Osteoblast (primary cell): ENCODE data around the gene ZWILCH. TPM values are rescaled to one million over a fixed set of nuclear protein-coding genes. Genes with fewer than 3 reads are reported as not detected.

Source experiments
- DNase-seq: peaks from one replicate; pipeline ENCODE4 v3.0.0; 2011; ENCODE audit warnings: low spot score, mixed read lengths; ENCODE audit not compliant: insufficient read length; ENCODE audit errors: missing footprints
- H2AFZ ChIP-seq: 2 replicates; pipeline ENCODE4 v1.6.0; 2011; ENCODE audit warnings: mild to moderate bottlenecking, low read length
- H3K27ac ChIP-seq: 2 replicates; pipeline ENCODE4 v1.5.1; 2011; ENCODE audit warnings: mild to moderate bottlenecking, low read depth, low read length, moderate library complexity
- H3K27me3 ChIP-seq: 2 replicates; pipeline ENCODE4 v1.6.0; 2012; ENCODE audit warnings: mild to moderate bottlenecking, control low read depth, inconsistent platforms, low read length, moderate library complexity; ENCODE audit not compliant: insufficient read depth
- H3K36me3 ChIP-seq: 2 replicates; pipeline ENCODE4 v1.5.1; 2011; ENCODE audit warnings: mild to moderate bottlenecking, low read length, control low read depth, moderate library complexity; ENCODE audit not compliant: insufficient read depth
- H3K4me1 ChIP-seq: 2 replicates; pipeline ENCODE4 v1.5.1; 2011; ENCODE audit warnings: mild to moderate bottlenecking, low read length, control low read depth, moderate library complexity; ENCODE audit not compliant: insufficient read depth
- H3K4me2 ChIP-seq: 2 replicates; pipeline ENCODE4 v1.6.0; 2011; ENCODE audit warnings: mild to moderate bottlenecking, low read length; ENCODE audit not compliant: insufficient read depth
- H3K4me3 ChIP-seq: fragments of 200-600 bp; sonication (generic); 3 replicates; pipeline ENCODE4 v1.5.1; 2012; ENCODE audit warnings: mild to moderate bottlenecking, low read length, inconsistent platforms; ENCODE audit not compliant: insufficient read depth
- H3K79me2 ChIP-seq: 2 replicates; pipeline ENCODE4 v1.6.0; 2012; ENCODE audit warnings: mild to moderate bottlenecking, low read length, control low read depth, inconsistent platforms; ENCODE audit not compliant: insufficient read depth
- H3K9me3 ChIP-seq: 2 replicates; pipeline ENCODE4 v1.5.1; 2011; ENCODE audit warnings: low read depth, low read length, control low read depth
- H4K20me1 ChIP-seq: 2 replicates; pipeline ENCODE4 v1.6.0; 2012; ENCODE audit warnings: mild to moderate bottlenecking, low read length, control low read depth; ENCODE audit not compliant: insufficient read depth
- total RNA-seq: library from RNA; depleted of rRNA; stranded (reverse); fragments of >200 nt; gene quantifications from 2 replicates; pipeline ENCODE4 v1.2.3, GENCODE V29; 2012
- TF ChIP-seq, protein P1 (sequence below): IDR thresholded peaks from 2 replicates; pipeline ENCODE4 v1.5.1; 2011; ENCODE audit warnings: mild to moderate bottlenecking, low read depth, low read length, moderate library complexity; ENCODE audit errors: extremely low read depth

Gene ZWILCH
- total RNA-seq, 1 donor, result 8.7 TPM

- H3K4me3 ChIP-seq, result no peak overlapping the region
- no peak for DNase-seq
- no peaks in the 10 kb centered on the region for H3K36me3 ChIP-seq
- no peaks in the 10 kb centered on the region for H3K27me3 ChIP-seq
- TF ChIP-seq, protein P1, sequence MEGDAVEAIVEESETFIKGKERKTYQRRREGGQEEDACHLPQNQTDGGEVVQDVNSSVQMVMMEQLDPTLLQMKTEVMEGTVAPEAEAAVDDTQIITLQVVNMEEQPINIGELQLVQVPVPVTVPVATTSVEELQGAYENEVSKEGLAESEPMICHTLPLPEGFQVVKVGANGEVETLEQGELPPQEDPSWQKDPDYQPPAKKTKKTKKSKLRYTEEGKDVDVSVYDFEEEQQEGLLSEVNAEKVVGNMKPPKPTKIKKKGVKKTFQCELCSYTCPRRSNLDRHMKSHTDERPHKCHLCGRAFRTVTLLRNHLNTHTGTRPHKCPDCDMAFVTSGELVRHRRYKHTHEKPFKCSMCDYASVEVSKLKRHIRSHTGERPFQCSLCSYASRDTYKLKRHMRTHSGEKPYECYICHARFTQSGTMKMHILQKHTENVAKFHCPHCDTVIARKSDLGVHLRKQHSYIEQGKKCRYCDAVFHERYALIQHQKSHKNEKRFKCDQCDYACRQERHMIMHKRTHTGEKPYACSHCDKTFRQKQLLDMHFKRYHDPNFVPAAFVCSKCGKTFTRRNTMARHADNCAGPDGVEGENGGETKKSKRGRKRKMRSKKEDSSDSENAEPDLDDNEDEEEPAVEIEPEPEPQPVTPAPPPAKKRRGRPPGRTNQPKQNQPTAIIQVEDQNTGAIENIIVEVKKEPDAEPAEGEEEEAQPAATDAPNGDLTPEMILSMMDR, result no peak
- no peaks in the 10 kb centered on the region for H3K9me3 ChIP-seq
- no peaks in the 10 kb centered on the region for H3K79me2 ChIP-seq
- no peak overlapping the region for H3K27ac ChIP-seq
- peaks cover 17% of the 10 kb centered on the region for H3K4me1 ChIP-seq
- no peaks in the 10 kb centered on the region for H4K20me1 ChIP-seq
- H2AFZ ChIP-seq, result no peak overlapping the region
- no peak overlapping the region for H3K4me2 ChIP-seq
Measured at GRCh38 chr15:66564136-66565041, 59.3 kb downstream of the ZWILCH start.

- H3K36me3 ChIP-seq, result no peaks in the 10 kb centered on the region
- TF ChIP-seq, protein P1, result no peak
- H3K4me1 ChIP-seq, result peaks cover 17% of the 10 kb centered on the region
- peak overlapping the region; percentile 62 for H3K4me3 ChIP-seq
- H3K27ac ChIP-seq, result peak overlapping the region; percentile 46
- no peaks in the 10 kb centered on the region for H3K79me2 ChIP-seq
- no peaks in the 10 kb centered on the region for H4K20me1 ChIP-seq
- H3K27me3 ChIP-seq, result no peaks in the 10 kb centered on the region
- H3K4me2 ChIP-seq, result peak overlapping the region; percentile 88
- H2AFZ ChIP-seq, result peak overlapping the region; percentile 93
- H3K9me3 ChIP-seq, result no peaks in the 10 kb centered on the region
- no peak for DNase-seq
Measured at GRCh38 chr15:66565141-66565641, 60.1 kb downstream of the ZWILCH start.

GRCh38 chr15:66565741-66566144 lies 60.6 kb downstream of the ZWILCH start, which contains the start of gene LCTL:
Gene LCTL (minus strand): TSS chr15:66565998. CDS start chr15:66565365, 633 bp downstream.
- no peaks in the 10 kb centered on the region for H4K20me1 ChIP-seq
- DNase-seq, result peak; percentile 95
- H3K36me3 ChIP-seq, result no peaks in the 10 kb centered on the region
- H3K9me3 ChIP-seq, result no peaks in the 10 kb centered on the region
- peak within 1 kb of the TSS; percentile 46 for H3K27ac ChIP-seq
- H2AFZ ChIP-seq, result peak within 1 kb of the TSS; percentile 93
- H3K4me3 ChIP-seq, result peak within 1 kb of the TSS; percentile 62
- H3K4me2 ChIP-seq, result peak within 1 kb of the TSS; percentile 88
- H3K4me1 ChIP-seq, result peaks cover 17% of the 10 kb centered on the region
- TF ChIP-seq, protein P1, result no peak
- H3K27me3 ChIP-seq, result no peaks in the 10 kb centered on the region
- no peaks in the 10 kb centered on the region for H3K79me2 ChIP-seq

GRCh38 chr15:66566963-66567531 lies 61.9 kb downstream of the ZWILCH start:
- H3K4me1 ChIP-seq, result peaks cover 17% of the 10 kb centered on the region
- peak overlapping the region; percentile 41 for H3K4me3 ChIP-seq
- H3K9me3 ChIP-seq, result no peaks in the 10 kb centered on the region
- H3K36me3 ChIP-seq, result no peaks in the 10 kb centered on the region
- DNase-seq, result peak; percentile 93
- H3K79me2 ChIP-seq, result no peaks in the 10 kb centered on the region
- no peaks in the 10 kb centered on the region for H3K27me3 ChIP-seq
- peak overlapping the region; percentile 68 for H3K4me2 ChIP-seq
- TF ChIP-seq, protein P1, result peak; percentile 83
- H3K27ac ChIP-seq, result peak overlapping the region; percentile 17
- H2AFZ ChIP-seq, result peak overlapping the region; percentile 88
- H4K20me1 ChIP-seq, result no peaks in the 10 kb centered on the region
